Inflammatory macrophage treated with lipopolysaccharide for 1 hour (primary cell): Measurements from ENCODE around the gene WIZ.

ENCODE experiments used
- DNase-seq, 2 donors: peaks; one replicate each; pipeline ENCODE4 v3.0.0-alpha.2; 2020 to 2022

The WIZ gene

GRCh38 chr19:15371786-15372380 is 77.9 kb downstream of the WIZ start:
- no peak for DNase-seq

GRCh38 chr19:15371119-15371518 is 78.6 kb downstream of the WIZ start:
- no peak for DNase-seq
